Measurements from ENCODE around the gene TRABD2B.

DNA sequence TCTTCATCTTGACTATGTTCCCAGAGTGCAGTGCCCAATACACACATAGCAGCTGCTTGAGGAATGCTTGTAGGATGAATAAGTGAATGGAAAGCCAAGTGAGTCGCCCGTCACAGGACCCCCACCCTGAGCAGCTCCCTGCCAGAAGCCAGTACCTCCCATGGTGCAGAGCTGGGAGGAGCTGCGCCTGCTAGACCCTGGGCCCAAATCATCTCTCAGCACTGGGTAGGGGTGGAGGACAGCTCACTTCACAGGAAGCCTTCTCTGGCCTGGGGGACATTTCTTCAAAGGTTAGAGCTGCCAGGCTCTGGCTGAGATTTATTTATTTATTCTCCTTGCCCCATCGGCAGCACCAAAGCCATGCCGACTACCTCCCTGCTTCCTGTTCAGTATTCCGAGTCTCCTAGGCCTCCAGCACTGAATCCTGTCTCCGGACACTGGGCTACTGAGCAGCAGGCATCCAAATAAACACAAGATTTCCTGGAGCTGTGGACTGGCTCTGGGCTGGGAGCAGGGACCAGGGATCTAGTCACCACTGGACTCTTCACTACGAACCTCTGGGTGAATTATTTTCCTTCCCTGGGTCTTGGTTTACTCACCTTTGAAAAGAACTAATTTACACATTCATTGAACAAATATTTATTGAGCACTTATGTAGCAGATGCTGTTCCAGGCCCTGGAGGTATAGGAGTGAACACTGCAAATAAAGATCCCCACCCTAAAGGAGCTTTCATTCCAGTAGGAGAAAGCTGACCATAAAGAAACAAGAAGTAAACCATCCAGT, 187.7 kb downstream of the TRABD2B start:
- TF ChIP-seq EZH2 (IDR thresholded peaks at IDR 0.05; ENCODE audit: borderline replicate concordance, low read depth, low read length, severe bottlenecking), result no peak
- no peak for TF ChIP-seq GATA2 (IDR thresholded peaks at IDR 0.05; ENCODE audit: insufficient read depth, insufficient read length, low read depth, low read length)
- TF ChIP-seq, protein P1, sequence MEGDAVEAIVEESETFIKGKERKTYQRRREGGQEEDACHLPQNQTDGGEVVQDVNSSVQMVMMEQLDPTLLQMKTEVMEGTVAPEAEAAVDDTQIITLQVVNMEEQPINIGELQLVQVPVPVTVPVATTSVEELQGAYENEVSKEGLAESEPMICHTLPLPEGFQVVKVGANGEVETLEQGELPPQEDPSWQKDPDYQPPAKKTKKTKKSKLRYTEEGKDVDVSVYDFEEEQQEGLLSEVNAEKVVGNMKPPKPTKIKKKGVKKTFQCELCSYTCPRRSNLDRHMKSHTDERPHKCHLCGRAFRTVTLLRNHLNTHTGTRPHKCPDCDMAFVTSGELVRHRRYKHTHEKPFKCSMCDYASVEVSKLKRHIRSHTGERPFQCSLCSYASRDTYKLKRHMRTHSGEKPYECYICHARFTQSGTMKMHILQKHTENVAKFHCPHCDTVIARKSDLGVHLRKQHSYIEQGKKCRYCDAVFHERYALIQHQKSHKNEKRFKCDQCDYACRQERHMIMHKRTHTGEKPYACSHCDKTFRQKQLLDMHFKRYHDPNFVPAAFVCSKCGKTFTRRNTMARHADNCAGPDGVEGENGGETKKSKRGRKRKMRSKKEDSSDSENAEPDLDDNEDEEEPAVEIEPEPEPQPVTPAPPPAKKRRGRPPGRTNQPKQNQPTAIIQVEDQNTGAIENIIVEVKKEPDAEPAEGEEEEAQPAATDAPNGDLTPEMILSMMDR (IDR thresholded peaks at IDR 0.05; ENCODE audit: extremely low read depth in 1 of 2, insufficient read depth in 1 of 2, low read depth in 1 of 2, low read length in 2 of 2), result no peak
- TF ChIP-seq, protein P2, sequence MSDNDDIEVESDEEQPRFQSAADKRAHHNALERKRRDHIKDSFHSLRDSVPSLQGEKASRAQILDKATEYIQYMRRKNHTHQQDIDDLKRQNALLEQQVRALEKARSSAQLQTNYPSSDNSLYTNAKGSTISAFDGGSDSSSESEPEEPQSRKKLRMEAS (IDR thresholded peaks at IDR 0.05; ENCODE audit: insufficient read depth, insufficient read length), result no peak
- no peak for TF ChIP-seq JUN (IDR thresholded peaks at IDR 0.05; ENCODE audit: borderline replicate concordance, insufficient read depth, insufficient read length, low read depth)
- no peak for TF ChIP-seq POLR2A (IDR thresholded peaks at IDR 0.05; ENCODE audit: low read depth, low read length)
- no peak for TF ChIP-seq POLR2AphosphoS5 (IDR thresholded peaks at IDR 0.05; ENCODE audit: insufficient read depth, low read depth, low read length)
- TF ChIP-seq MYC (IDR thresholded peaks at IDR 0.05; ENCODE audit: low read depth, low read length), result no peak
- no peak for TF ChIP-seq FOS (IDR thresholded peaks at IDR 0.05; ENCODE audit: borderline replicate concordance, insufficient read depth, low read length)
